Measurements from ENCODE around the gene TVP23C. TPM values are rescaled to one million over a fixed set of nuclear protein-coding genes. Genes with fewer than 3 reads are reported as not detected.

Gene TVP23C
- total RNA-seq, 1 experiment from 2014 or later, result 6.7 TPM

DNA sequence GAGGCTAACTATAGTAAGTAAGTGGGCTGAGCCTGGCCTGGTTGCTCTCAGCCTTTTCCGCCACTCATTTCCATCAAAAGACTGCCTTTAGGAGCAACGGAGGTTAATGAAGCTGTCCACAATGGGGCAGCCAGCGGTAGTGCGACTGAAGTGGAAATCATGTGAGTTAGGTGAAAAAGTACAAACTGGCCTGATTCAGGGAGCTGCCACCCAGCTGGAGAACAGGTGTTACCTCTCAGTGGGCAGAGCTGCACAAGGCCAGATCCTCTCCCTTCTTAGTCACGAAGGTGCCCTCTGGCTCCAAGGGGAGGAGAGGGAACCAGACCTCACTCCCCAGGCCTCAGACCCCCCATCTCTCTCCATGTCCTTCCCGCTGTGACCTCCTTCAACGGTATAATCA is 61.5 kb downstream of the TVP23C start:
- Histone ChIP-seq H3K27me3 (ENCODE audit: control insufficient read depth, insufficient read depth, low read length) (no peaks in the 10 kb centered on the region), H3K4me3 (ENCODE audit: low read depth in 2 of 2, low read length in 2 of 2) (no peak overlapping the region), H3K27ac (ENCODE audit: low read length) (no peak overlapping the region), H3K36me3 (ENCODE audit: control insufficient read depth, insufficient read depth, low read length) (no peaks in the 10 kb centered on the region), H3K4me1 (ENCODE audit: control insufficient read depth, insufficient read depth, low read length) (peaks cover 4% of the 10 kb centered on the region; the same call in 1 of the 2 replicates), H3K9me3 (ENCODE audit: control insufficient read depth, insufficient read depth, low read depth, low read length) (no peaks in the 10 kb centered on the region)
- DNase-seq (ENCODE audit: low read depth, low spot score) (no peak), ATAC-seq (no peak)
- CTCF ChIA-PET, result no interaction called here
- in situ Hi-C loops (cut with HindIII; ENCODE audit: low pct_unique_long_range_greater_than_20kb, low sequenced_read_pairs), result no loop called here
- intact Hi-C loops (cut with micrococcal nuclease; ENCODE audit: unreplicated experiment), result loop anchor here (2.0 kb wide), 1 partner anchor 241 kb away; no protein-coding TSS in a partner anchor
- TF ChIP-seq SIN3A (IDR thresholded peaks at IDR 0.05; ENCODE audit: borderline replicate concordance, insufficient read depth, low read depth, low read length) (no peak), TCF7L2 (IDR thresholded peaks at IDR 0.05; ENCODE audit: low read depth, low read length) (no peak), POLR2AphosphoS5 (IDR thresholded peaks at IDR 0.05; ENCODE audit: low read depth, low read length) (no peak)
- TF ChIP-seq, protein P1, sequence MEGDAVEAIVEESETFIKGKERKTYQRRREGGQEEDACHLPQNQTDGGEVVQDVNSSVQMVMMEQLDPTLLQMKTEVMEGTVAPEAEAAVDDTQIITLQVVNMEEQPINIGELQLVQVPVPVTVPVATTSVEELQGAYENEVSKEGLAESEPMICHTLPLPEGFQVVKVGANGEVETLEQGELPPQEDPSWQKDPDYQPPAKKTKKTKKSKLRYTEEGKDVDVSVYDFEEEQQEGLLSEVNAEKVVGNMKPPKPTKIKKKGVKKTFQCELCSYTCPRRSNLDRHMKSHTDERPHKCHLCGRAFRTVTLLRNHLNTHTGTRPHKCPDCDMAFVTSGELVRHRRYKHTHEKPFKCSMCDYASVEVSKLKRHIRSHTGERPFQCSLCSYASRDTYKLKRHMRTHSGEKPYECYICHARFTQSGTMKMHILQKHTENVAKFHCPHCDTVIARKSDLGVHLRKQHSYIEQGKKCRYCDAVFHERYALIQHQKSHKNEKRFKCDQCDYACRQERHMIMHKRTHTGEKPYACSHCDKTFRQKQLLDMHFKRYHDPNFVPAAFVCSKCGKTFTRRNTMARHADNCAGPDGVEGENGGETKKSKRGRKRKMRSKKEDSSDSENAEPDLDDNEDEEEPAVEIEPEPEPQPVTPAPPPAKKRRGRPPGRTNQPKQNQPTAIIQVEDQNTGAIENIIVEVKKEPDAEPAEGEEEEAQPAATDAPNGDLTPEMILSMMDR (IDR thresholded peaks at IDR 0.05), result no peak
- TF ChIP-seq, protein P2, sequence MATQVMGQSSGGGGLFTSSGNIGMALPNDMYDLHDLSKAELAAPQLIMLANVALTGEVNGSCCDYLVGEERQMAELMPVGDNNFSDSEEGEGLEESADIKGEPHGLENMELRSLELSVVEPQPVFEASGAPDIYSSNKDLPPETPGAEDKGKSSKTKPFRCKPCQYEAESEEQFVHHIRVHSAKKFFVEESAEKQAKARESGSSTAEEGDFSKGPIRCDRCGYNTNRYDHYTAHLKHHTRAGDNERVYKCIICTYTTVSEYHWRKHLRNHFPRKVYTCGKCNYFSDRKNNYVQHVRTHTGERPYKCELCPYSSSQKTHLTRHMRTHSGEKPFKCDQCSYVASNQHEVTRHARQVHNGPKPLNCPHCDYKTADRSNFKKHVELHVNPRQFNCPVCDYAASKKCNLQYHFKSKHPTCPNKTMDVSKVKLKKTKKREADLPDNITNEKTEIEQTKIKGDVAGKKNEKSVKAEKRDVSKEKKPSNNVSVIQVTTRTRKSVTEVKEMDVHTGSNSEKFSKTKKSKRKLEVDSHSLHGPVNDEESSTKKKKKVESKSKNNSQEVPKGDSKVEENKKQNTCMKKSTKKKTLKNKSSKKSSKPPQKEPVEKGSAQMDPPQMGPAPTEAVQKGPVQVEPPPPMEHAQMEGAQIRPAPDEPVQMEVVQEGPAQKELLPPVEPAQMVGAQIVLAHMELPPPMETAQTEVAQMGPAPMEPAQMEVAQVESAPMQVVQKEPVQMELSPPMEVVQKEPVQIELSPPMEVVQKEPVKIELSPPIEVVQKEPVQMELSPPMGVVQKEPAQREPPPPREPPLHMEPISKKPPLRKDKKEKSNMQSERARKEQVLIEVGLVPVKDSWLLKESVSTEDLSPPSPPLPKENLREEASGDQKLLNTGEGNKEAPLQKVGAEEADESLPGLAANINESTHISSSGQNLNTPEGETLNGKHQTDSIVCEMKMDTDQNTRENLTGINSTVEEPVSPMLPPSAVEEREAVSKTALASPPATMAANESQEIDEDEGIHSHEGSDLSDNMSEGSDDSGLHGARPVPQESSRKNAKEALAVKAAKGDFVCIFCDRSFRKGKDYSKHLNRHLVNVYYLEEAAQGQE (IDR thresholded peaks at IDR 0.05; ENCODE audit: insufficient read depth in 1 of 2, low read depth in 2 of 2, low read length in 1 of 2), result no peak
- POLR2A ChIA-PET, result no interaction called here
- BruUV-seq (replicated peaks), result no TSS peak

DNA sequence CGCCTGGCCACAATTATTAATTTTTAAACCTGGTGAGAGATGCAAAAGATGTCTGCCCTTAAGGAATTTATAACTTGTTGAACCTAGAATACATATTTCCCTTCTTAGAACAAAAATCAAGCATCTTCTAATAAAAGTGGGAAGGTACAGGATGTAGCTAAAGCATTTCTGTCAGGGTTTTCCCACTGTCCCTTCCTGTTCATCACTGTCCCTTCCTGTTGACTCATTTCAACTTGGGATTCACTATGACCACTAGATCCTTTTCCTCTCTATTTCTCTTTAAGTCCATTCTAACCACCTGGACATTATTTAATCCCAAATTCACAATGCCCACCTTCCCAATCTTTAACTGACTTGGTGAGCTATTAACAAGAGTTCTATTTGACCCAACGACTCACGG is 62.0 kb downstream of the TVP23C start:
- in situ Hi-C loops (cut with HindIII; ENCODE audit: low pct_unique_long_range_greater_than_20kb, low sequenced_read_pairs) (no loop called here), intact Hi-C loops (cut with micrococcal nuclease; ENCODE audit: unreplicated experiment) (no loop called here)
- DNase-seq (ENCODE audit: low read depth, low spot score) (no peak), ATAC-seq (no peak)
- peaks cover 4% of the 10 kb centered on the region; the same call in 1 of the 2 replicates for H3K4me1 ChIP-seq (ENCODE audit: control insufficient read depth, insufficient read depth, low read length)
- TF ChIP-seq SIN3A (IDR thresholded peaks at IDR 0.05; ENCODE audit: borderline replicate concordance, insufficient read depth, low read depth, low read length), result no peak
- TF ChIP-seq, protein P2 (IDR thresholded peaks at IDR 0.05; ENCODE audit: insufficient read depth in 1 of 2, low read depth in 2 of 2, low read length in 1 of 2), result no peak
- no peak overlapping the region for H3K27ac ChIP-seq (ENCODE audit: low read length)
- no peak overlapping the region for H3K4me3 ChIP-seq (ENCODE audit: low read depth in 2 of 2, low read length in 2 of 2)
- no peaks in the 10 kb centered on the region for H3K27me3 ChIP-seq (ENCODE audit: control insufficient read depth, insufficient read depth, low read length)
- CTCF ChIA-PET, result no interaction called here
- H3K9me3 ChIP-seq (ENCODE audit: control insufficient read depth, insufficient read depth, low read depth, low read length), result no peaks in the 10 kb centered on the region
- no peaks in the 10 kb centered on the region for H3K36me3 ChIP-seq (ENCODE audit: control insufficient read depth, insufficient read depth, low read length)
- POLR2A ChIA-PET, result no interaction called here
- BruUV-seq (replicated peaks), result no TSS peak
